Measurements from ENCODE around the gene RNU5B-1. TPM values are rescaled to one million over a fixed set of nuclear protein-coding genes. Genes with fewer than 3 reads are reported as not detected.

Gene RNU5B-1
- total and polyA plus RNA-seq, 4 donors, result not detected

DNA sequence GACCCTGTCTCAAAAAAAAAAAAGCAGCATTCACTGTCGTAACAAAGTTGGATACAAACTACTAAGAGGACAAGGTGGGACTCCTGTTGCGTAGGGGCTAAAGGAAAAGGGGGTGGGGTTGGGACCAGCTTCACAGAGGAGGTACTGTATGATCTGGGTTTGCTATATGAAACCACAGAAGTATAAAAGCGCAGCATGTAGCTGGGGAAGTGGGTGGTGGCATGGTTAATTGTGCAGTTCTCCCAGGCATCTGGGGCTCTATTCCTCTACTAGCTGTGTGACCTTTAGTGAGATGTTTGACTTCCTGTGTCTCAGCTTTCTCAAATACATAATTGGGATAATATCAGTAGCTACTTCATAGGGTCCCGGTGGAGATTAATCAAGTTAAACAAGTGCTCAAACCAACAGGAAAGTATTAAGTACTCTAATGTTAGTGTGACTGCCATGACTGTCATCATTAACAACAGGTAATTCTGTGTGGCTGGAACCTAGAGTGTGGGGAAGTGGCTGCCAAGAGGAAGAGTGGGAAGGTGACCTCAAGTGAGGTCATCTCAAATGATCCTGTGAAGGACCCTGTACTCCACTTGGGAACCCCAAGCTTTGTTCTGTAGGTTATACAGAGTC, 29.3 kb upstream of the RNU5B-1 start (continued):
- TF ChIP-seq JUND (IDR thresholded peaks at IDR 0.05), result no peak
- no peak for TF ChIP-seq SP1 (IDR thresholded peaks at IDR 0.05)
- TF ChIP-seq RAD21 (IDR thresholded peaks at IDR 0.05), result no peak
- TF ChIP-seq, protein P1, sequence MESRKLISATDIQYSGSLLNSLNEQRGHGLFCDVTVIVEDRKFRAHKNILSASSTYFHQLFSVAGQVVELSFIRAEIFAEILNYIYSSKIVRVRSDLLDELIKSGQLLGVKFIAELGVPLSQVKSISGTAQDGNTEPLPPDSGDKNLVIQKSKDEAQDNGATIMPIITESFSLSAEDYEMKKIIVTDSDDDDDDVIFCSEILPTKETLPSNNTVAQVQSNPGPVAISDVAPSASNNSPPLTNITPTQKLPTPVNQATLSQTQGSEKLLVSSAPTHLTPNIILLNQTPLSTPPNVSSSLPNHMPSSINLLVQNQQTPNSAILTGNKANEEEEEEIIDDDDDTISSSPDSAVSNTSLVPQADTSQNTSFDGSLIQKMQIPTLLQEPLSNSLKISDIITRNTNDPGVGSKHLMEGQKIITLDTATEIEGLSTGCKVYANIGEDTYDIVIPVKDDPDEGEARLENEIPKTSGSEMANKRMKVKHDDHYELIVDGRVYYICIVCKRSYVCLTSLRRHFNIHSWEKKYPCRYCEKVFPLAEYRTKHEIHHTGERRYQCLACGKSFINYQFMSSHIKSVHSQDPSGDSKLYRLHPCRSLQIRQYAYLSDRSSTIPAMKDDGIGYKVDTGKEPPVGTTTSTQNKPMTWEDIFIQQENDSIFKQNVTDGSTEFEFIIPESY (IDR thresholded peaks at IDR 0.05), result no peak
- no peak for TF ChIP-seq NR2F2 (IDR thresholded peaks at IDR 0.05)
- TF ChIP-seq ATF3 (IDR thresholded peaks at IDR 0.05), result no peak
- no peak for TF ChIP-seq TAF1 (conservative IDR thresholded peaks at IDR 0.05)

GRCh38 chr15:65275728-65276126, 28.8 kb upstream of the RNU5B-1 start:
- Histone ChIP-seq H3K4me3 (ENCODE audit: low read depth in 1 of 3, low read length in 3 of 3) (no peak overlapping the region), H3K27me3 (ENCODE audit: control insufficient read depth in 4 of 4, insufficient read depth in 4 of 4, low read length in 3 of 4) (no peaks in the 10 kb centered on the region), H3K4me1 (ENCODE audit: control insufficient read depth in 4 of 4, insufficient read depth in 4 of 4, low read length in 3 of 4) (peaks cover 0 to 2% (median 0%) of the 10 kb centered on the region in 4 donors), H3K27ac (ENCODE audit: low read depth in 1 of 2, low read length in 2 of 2) (no peak overlapping the region), H3K9ac (ENCODE audit: low read depth in 1 of 2, low read length in 2 of 2) (no peak overlapping the region), H3K36me3 (ENCODE audit: control insufficient read depth in 4 of 4, insufficient read depth in 3 of 4, low read depth in 1 of 4, low read length in 3 of 4) (no peaks in the 10 kb centered on the region), H3K9me3 (ENCODE audit: control insufficient read depth in 4 of 4, low read length in 3 of 4) (no peaks in the 10 kb centered on the region)
- WGBS, result 78% methylated on average over 2 of the region's 2 CpGs
- DNase-seq (ENCODE audit: low spot score), result no peak
- TF ChIP-seq RXRA (IDR thresholded peaks at IDR 0.05), result no peak
- TF ChIP-seq ATF3 (IDR thresholded peaks at IDR 0.05), result no peak
- TF ChIP-seq YY1 (IDR thresholded peaks at IDR 0.05), result no peak
- no peak for TF ChIP-seq TAF1 (conservative IDR thresholded peaks at IDR 0.05)
- no peak for TF ChIP-seq HNF4G (IDR thresholded peaks at IDR 0.05)
- no peak for TF ChIP-seq JUND (IDR thresholded peaks at IDR 0.05)
- no peak for TF ChIP-seq SP1 (IDR thresholded peaks at IDR 0.05)
- TF ChIP-seq FOXA1 (IDR thresholded peaks at IDR 0.05), result no peak
- TF ChIP-seq GABPA (IDR thresholded peaks at IDR 0.05 in 1 of 2, conservative IDR thresholded peaks at IDR 0.05 in 1 of 2), result no peak
- TF ChIP-seq, protein P2, sequence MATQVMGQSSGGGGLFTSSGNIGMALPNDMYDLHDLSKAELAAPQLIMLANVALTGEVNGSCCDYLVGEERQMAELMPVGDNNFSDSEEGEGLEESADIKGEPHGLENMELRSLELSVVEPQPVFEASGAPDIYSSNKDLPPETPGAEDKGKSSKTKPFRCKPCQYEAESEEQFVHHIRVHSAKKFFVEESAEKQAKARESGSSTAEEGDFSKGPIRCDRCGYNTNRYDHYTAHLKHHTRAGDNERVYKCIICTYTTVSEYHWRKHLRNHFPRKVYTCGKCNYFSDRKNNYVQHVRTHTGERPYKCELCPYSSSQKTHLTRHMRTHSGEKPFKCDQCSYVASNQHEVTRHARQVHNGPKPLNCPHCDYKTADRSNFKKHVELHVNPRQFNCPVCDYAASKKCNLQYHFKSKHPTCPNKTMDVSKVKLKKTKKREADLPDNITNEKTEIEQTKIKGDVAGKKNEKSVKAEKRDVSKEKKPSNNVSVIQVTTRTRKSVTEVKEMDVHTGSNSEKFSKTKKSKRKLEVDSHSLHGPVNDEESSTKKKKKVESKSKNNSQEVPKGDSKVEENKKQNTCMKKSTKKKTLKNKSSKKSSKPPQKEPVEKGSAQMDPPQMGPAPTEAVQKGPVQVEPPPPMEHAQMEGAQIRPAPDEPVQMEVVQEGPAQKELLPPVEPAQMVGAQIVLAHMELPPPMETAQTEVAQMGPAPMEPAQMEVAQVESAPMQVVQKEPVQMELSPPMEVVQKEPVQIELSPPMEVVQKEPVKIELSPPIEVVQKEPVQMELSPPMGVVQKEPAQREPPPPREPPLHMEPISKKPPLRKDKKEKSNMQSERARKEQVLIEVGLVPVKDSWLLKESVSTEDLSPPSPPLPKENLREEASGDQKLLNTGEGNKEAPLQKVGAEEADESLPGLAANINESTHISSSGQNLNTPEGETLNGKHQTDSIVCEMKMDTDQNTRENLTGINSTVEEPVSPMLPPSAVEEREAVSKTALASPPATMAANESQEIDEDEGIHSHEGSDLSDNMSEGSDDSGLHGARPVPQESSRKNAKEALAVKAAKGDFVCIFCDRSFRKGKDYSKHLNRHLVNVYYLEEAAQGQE (IDR thresholded peaks at IDR 0.05), result no peak
- no peak for TF ChIP-seq HNF4A (conservative IDR thresholded peaks at IDR 0.05)
- no peak for TF ChIP-seq RAD21 (IDR thresholded peaks at IDR 0.05)
- TF ChIP-seq NR2F2 (IDR thresholded peaks at IDR 0.05), result no peak
- no peak for TF ChIP-seq CTCF (IDR thresholded peaks at IDR 0.05; ENCODE audit: low read depth, low read length, missing input control)
- TF ChIP-seq, protein P3, sequence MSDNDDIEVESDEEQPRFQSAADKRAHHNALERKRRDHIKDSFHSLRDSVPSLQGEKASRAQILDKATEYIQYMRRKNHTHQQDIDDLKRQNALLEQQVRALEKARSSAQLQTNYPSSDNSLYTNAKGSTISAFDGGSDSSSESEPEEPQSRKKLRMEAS (IDR thresholded peaks at IDR 0.05), result no peak
- TF ChIP-seq, protein P1 (IDR thresholded peaks at IDR 0.05), result no peak

Measured in liver (tissue), 9 donors.